ENCODE data around the gene C2CD4D. TPM values are rescaled to one million over a fixed set of nuclear protein-coding genes. Genes with fewer than 3 reads are reported as not detected.

Gene C2CD4D
- total RNA-seq, 1 experiment from 2014 or later = 0.17 TPM

GRCh38 chr1:151819976-151820623 lies 19.5 kb downstream of the C2CD4D start:
- DNase-seq (ENCODE audit: low read depth, low spot score) (no peak), ATAC-seq (no peak)
- BruUV-seq (replicated peaks) = no TSS peak
- TF ChIP-seq CBX3 (IDR thresholded peaks at IDR 0.05; ENCODE audit: low read depth) (no peak), YY1 (IDR thresholded peaks at IDR 0.05; ENCODE audit: extremely low read depth, insufficient replicate concordance, low read depth, low read length) (no peak), ZNF274 (IDR thresholded peaks at IDR 0.05; ENCODE audit: low read depth, low read length) (no peak)
- ChIA-PET POLR2A (interaction anchor here (0.8 kb wide), 1 partner anchor 10 kb away, joined by 4 read pairs; no protein-coding TSS in a partner anchor), RAD21 (ENCODE audit: low non-redundant PET in 1 of 2, low total read pairs in 2 of 2, uncharacterized antibody in 2 of 2, unreplicated experiment in 2 of 2) (no interaction called here), CTCF (interaction anchor here (2.0 kb wide), 1 partner anchor 11 kb away, joined by 5 read pairs; no protein-coding TSS in a partner anchor)
- H3K9me3 ChIP-seq (ENCODE audit: control insufficient read depth in 1 of 2, insufficient read depth in 1 of 2, low read depth in 1 of 2, low read length in 2 of 2) = no peaks in the 10 kb centered on the region
- H3K4me2 ChIP-seq (ENCODE audit: low read length) = no peak overlapping the region
- H2AFZ ChIP-seq (ENCODE audit: low read depth, low read length, poor library complexity, severe bottlenecking) = no peak overlapping the region
- H3K36me3 ChIP-seq (ENCODE audit: control insufficient read depth in 1 of 2, insufficient read depth in 2 of 2, low read length in 2 of 2) = no peaks in the 10 kb centered on the region
- H3K27me3 ChIP-seq (ENCODE audit: insufficient read depth, low read length) = no peaks in the 10 kb centered on the region
- H3K79me2 ChIP-seq (ENCODE audit: insufficient read depth, low read length) = no peaks in the 10 kb centered on the region
- H3K27ac ChIP-seq (ENCODE audit: low read depth, low read length) = no peak overlapping the region
- intact Hi-C loops (cut with micrococcal nuclease) = no loop called here
- H3K9ac ChIP-seq (ENCODE audit: low read length) = no peak overlapping the region
- no peaks in the 10 kb centered on the region for H4K20me1 ChIP-seq (ENCODE audit: insufficient read depth)
- H3K4me3 ChIP-seq (replicated peaks in 1 of 2; ENCODE audit: low read depth in 1 of 2, low read length in 2 of 2) = no peak overlapping the region
- H3K9me2 ChIP-seq (ENCODE audit: insufficient read depth) = no peaks in the 10 kb centered on the region
- H3K4me1 ChIP-seq (ENCODE audit: control insufficient read depth in 1 of 2, insufficient read depth in 2 of 2, low read length in 2 of 2) = no peaks in the 10 kb centered on the region; a peak in 1 of 4 replicates

- Histone ChIP-seq H3K27ac (ENCODE audit: low read depth, low read length) (no peak overlapping the region), H2AFZ (ENCODE audit: low read depth, low read length, poor library complexity, severe bottlenecking) (no peak overlapping the region), H3K9me2 (ENCODE audit: insufficient read depth) (no peaks in the 10 kb centered on the region), H3K9me3 (ENCODE audit: control insufficient read depth in 1 of 2, insufficient read depth in 1 of 2, low read depth in 1 of 2, low read length in 2 of 2) (no peaks in the 10 kb centered on the region), H3K27me3 (ENCODE audit: insufficient read depth, low read length) (no peaks in the 10 kb centered on the region), H3K36me3 (ENCODE audit: control insufficient read depth in 1 of 2, insufficient read depth in 2 of 2, low read length in 2 of 2) (no peaks in the 10 kb centered on the region), H3K4me3 (replicated peaks in 1 of 2; ENCODE audit: low read depth in 1 of 2, low read length in 2 of 2) (no peak overlapping the region), H3K79me2 (ENCODE audit: insufficient read depth, low read length) (no peaks in the 10 kb centered on the region), H4K20me1 (ENCODE audit: insufficient read depth) (no peaks in the 10 kb centered on the region), H3K9ac (ENCODE audit: low read length) (no peak overlapping the region), H3K4me2 (ENCODE audit: low read length) (no peak overlapping the region), H3K4me1 (ENCODE audit: control insufficient read depth in 1 of 2, insufficient read depth in 2 of 2, low read length in 2 of 2) (no peaks in the 10 kb centered on the region; a peak in 1 of 4 replicates)
- BruUV-seq (replicated peaks) = no TSS peak
- CTCF ChIA-PET = no interaction called here
- RAD21 ChIA-PET (ENCODE audit: low non-redundant PET in 1 of 2, low total read pairs in 2 of 2, uncharacterized antibody in 2 of 2, unreplicated experiment in 2 of 2) = no interaction called here
- POLR2A ChIA-PET = no interaction called here
- no peak for TF ChIP-seq EGR1 (IDR thresholded peaks at IDR 0.05; ENCODE audit: low read depth)
- no peak for TF ChIP-seq CEBPB (IDR thresholded peaks at IDR 0.05; ENCODE audit: low read depth)
- TF ChIP-seq SP1 (IDR thresholded peaks at IDR 0.05; ENCODE audit: low read depth) = no peak
- TF ChIP-seq EZH2phosphoT487 (IDR thresholded peaks at IDR 0.05; ENCODE audit: borderline replicate concordance) = no peak
- no peak for DNase-seq (ENCODE audit: low read depth, low spot score)
- intact Hi-C loops (cut with micrococcal nuclease) = no loop called here
- no peak for ATAC-seq
These were observed 20.3 kb downstream of the C2CD4D start for GRCh38 chr1:151819227-151819835.
